Fibroblast of skin of abdomen (primary cell): ENCODE measurements around the gene GPR82. TPM values are rescaled to one million over a fixed set of nuclear protein-coding genes. Genes with fewer than 3 reads are reported as not detected.
"Not testable (repeated sequence)": the region's sequence is repeated elsewhere in the genome, so short reads cannot be mapped to it uniquely, and the experiment has no call there.

Experiments used
- DNase-seq: peaks from one replicate; pipeline ENCODE4 v3.0.0-alpha.2; 2013
- polyA plus RNA-seq, 2 experiments: library from polyadenylated mRNA; unstranded; fragments of 120-200 nt; gene quantifications; one replicate each; pipeline ENCODE4 v1.2.1, GENCODE V29; 2013; ENCODE audit not compliant: insufficient read length in 2 of 2

Gene GPR82, protein sequence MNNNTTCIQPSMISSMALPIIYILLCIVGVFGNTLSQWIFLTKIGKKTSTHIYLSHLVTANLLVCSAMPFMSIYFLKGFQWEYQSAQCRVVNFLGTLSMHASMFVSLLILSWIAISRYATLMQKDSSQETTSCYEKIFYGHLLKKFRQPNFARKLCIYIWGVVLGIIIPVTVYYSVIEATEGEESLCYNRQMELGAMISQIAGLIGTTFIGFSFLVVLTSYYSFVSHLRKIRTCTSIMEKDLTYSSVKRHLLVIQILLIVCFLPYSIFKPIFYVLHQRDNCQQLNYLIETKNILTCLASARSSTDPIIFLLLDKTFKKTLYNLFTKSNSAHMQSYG
- polyA plus RNA-seq (2013, experiment 1 of 2; ENCODE audit: insufficient read length): not detected
- polyA plus RNA-seq (2013, experiment 2 of 2; ENCODE audit: insufficient read length): not detected

DNA sequence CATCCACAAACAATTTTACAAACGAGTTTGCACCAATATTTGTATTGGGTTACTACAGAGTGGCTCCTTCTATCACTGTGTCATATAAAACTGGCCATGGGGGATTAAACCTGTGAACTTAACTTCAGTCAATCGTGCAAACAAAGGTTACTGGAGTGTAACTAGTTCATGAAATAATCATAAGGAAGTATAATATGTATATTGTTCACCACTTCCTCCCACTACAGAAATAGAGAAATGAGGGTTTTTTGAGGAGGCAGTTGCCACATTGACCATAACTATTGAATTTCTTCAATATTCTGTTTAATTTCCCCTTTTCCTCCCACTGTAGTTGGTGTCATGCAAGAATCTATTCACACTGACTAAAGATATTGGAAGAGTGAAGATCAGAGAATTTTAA, at the start of gene GPR82:
TSS of gene GPR82 (plus strand) at position 356 of the 400 bp plus-strand sequence. CDS start 2,846 bp downstream, outside the sequence.
- DNase-seq: no peak

- DNase-seq: not testable (repeated sequence)
These were observed 47.6 kb upstream of the GPR82 start for GRCh38 chrX:41676361-41676760.

GRCh38 chrX:41677183-41678060, 46.6 kb upstream of the GPR82 start:
- no peak for DNase-seq

DNA sequence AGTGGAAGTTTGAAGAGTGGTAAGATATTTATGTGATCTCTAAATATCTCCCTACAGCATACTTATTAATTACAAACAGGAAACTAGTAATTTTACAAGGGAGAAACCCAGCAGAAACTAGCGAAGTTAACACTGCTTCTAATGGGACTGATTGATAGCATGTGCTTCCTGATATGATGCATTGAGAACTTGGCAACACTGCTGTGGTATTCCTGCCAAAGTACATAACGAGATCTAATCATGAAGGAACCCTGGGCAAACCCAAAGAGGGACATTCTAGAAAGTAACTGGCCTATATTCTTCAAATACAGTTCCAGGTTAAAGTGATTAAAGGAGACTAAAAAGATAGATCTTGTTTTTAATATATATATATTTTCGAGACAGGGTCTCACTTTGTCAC, 39.8 kb upstream of the GPR82 start:
- no peak for DNase-seq

DNA sequence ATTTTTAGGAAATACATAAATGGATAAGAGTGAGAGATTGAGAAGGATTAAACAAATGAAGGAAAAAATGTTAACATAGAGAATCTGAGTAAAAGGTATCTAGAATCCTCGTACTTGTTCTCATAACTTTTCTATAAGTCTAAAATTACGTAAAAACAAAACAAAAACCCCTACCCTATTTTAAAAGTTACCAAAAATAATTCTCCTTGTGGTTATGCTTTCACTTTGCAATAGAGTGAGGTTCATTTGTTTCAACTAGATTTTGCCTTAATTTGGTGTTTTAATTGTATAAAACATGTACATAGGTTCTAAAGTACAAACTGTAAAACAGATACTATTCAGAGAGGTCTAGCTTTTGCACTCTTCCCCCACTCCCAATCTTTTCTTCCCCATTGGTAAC, 39.0 kb upstream of the GPR82 start:
- DNase-seq: no peak

DNA sequence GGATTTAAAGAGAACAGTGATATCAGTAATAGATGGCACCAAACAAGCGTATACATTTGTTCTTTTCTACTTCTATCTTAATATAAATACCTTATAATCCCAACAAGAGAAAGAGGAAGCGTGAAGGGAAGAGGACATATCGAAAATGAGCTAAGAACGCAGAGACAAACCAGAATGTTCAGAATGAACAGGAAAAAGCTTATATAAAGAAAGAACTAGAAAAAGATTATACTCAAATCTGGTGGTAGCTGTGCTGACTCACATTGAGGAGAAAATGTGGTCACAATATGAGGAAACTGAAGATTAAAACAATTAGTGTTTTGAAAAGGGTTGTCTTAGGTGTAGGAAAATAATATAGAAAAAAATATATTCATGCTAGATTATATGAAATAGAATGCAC, 37.2 kb upstream of the GPR82 start:
- no peak for DNase-seq

- no peak for DNase-seq
These were observed 35.8 kb upstream of the GPR82 start for GRCh38 chrX:41688156-41688555.

DNA sequence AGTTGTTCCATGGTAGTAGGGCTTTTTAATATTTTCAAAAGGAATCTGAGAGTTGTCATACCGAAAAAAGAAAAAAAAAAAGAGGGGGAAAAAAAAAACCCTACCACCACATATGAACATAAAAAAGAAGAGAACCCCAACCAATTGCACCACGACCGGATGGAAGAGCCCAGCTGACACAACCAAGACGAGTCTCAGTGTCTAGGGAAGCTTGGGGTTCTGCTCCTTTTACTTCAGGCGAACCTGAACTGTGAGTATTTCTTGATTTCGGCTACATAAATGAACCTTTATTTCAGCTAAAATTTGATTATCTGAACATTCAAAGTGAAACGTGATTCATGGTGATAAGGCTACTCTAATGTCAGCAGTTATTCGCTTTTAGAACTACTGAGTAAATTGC, 35.1 kb upstream of the GPR82 start, which contains the start of gene GPR34:
TSS of gene GPR34 (plus strand) at position 139 of the 400 bp plus-strand sequence. CDS start 6,661 bp downstream, outside the sequence.
- no peak for DNase-seq

DNA sequence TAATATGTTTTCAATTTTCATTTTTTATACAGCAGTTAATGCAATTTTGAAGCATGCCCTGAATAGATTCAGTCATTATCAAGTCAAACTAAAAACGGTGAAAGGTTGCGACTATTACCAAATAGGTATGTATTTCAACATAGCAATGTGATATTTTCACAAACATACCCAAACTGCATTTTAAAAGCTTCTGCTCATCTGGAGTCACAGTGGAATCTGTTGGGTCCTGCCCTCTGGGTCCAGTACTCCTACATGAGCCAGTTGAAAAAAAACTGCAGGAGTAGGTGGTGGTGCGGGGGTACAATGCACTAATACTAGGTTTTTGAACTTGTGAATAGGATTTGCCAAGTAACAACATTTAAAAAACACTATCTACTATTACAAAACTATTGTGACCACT, 34.3 kb upstream of the GPR82 start:
- DNase-seq: no peak

DNA sequence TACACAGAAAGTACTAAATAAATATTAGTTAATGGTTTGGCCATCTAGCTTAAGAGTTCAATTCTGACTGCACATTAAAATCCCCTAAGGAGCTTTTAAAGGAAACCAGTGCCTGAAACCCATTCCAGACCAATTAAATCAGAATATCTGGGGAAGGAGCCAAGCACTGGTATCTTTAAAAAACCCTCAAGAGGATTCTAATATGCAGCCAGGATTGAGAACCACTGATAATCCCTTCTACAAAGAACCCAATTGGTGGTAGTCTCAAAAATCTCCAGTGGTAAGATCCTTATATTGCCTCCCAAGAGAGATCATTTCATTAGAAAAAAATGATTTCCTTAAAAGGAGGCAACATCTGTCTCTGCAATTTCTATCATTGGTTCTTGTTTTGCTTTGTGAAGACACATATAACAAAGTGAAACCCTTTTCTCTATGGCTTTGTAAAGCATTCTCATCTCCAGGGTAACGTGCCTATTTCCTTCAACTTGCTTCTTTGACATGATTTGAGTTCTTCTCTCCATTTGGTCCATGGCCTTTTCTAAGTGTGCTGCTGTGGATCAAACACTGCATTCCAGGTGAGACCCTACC, 31.7 kb upstream of the GPR82 start:
- DNase-seq: peak; percentile 72

DNA sequence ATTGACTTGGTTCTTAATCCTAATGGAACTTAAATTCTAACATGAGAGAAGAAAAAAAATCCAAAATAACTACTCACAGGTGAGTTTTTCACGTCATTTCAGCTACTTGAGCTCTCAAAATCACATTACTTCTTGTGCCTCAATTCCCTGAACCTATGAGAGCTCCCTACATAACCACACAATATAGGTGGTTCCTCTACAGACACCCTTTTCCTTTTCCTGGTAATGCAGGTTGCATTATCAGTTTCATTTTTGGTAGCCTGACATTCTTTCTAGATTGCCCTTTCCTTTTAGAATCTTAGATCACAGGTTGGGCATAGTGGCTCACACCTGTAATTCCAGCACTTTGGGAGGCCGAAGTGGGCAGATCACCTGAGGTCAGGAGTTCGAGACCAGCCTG, 31.0 kb upstream of the GPR82 start:
- no peak for DNase-seq

DNA sequence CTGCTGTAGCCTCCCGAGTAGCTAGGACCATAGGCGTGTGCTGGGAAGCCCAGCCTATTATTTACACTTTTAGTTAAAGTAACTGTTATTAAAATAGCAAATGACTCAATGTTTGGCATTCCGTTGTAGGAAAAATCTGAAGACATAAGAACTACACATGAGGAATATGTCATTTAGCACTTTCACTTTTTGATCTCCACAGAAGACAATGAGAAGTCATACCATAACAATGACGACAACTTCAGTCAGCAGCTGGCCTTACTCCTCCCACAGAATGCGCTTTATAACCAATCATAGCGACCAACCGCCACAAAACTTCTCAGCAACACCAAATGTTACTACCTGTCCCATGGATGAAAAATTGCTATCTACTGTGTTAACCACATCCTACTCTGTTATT, 28.6 kb upstream of the GPR82 start:
- DNase-seq: peak; percentile 30

DNA sequence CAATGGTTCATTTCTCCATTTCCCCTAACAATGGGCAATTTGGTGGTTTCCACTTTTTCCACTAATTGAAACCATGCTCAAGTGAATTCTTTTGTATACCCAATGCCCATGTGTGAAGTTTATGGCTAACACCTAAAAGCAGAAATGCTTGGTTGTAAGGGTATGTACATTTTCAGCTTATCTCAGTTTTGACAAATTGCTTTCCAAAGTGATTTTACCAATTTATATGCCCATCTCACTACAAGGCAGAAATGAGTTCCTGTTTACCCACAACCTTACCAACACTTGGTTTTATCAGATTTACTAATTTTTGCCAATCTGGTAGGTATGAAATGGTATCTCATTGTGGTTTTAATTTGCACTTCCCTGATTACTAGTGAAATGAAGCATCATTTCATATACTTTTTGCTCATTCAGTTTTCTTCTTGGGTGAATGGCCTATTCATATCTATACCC, 20.4 kb upstream of the GPR82 start:
- DNase-seq: no peak

- no peak for DNase-seq
These were observed 18.9 kb upstream of the GPR82 start for GRCh38 chrX:41705042-41705441.

DNA sequence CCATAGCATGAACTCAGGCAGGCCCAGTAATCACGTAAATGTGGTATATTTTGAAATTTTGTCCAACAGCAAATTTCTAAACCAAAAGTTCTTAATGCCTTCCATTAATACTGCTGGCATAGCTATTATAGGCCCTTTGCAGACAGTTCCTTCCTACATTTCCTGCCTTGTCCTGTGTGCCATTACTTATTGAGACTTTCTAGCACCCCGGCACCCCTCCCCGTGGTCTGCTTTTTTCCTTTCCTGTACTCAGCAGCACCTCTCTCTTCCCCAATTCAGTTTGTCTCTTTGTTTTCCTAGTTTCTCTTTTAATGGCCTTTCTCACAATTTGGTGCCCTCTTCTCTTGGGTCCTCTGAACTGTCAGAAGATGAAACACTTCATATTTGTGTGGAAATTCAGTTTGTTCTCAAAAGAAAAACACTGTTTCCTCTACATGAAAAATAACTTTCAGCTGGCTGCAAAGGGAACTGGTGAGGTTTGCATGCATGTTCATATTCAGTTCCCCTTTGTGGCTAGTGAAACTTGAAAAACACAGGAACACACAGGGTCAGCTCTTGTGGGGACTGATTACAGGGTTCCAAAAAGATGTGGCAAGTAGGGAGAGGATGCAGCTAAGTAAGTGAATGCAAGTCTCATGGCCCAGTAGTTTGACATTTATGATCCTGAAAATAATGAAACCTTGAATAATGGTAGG, 18.2 kb upstream of the GPR82 start:
- DNase-seq: no peak

DNA sequence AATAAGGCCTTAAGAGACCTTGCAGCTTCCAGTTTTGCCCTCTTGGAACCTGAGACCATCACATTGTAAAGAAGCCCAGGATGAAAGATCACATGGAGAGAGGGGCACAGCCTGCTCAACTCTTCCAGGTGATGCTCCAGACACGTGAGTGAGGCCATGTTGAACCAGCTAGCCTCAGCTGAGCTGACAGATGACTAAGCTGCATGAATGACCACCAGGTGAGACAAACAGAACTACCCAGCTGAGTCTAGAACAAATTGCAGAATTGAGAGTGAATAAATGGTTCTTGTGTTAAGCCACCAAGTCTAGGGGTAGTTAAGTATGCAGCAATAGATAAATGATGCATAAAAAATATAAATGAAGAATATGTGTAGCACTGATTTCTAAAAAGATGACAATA, 16.8 kb upstream of the GPR82 start:
- DNase-seq: no peak

- DNase-seq: no peak
These were observed 15.5 kb upstream of the GPR82 start for GRCh38 chrX:41708486-41708885.

GRCh38 chrX:41711021-41711667, 12.8 kb upstream of the GPR82 start:
- DNase-seq: no peak

DNA sequence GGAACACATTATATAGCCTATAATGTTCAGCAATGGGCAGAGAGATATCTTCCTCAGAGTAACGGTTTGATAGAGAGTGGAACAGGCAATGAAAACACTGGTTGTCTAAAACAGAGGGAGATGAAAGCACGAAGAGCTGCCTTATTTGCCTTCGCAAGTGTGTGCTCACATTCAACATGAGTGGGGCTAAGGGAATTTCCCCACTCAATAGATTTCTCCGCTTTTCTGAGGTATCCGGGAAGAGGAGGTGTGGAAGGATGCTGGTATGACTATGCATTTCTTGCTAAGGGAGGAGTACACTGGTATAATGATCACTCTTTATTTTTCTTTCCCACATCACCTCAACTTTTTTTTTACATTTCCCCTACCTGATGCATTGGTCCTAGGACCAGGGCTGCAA, 7.8 kb upstream of the GPR82 start:
- DNase-seq: no peak

DNA sequence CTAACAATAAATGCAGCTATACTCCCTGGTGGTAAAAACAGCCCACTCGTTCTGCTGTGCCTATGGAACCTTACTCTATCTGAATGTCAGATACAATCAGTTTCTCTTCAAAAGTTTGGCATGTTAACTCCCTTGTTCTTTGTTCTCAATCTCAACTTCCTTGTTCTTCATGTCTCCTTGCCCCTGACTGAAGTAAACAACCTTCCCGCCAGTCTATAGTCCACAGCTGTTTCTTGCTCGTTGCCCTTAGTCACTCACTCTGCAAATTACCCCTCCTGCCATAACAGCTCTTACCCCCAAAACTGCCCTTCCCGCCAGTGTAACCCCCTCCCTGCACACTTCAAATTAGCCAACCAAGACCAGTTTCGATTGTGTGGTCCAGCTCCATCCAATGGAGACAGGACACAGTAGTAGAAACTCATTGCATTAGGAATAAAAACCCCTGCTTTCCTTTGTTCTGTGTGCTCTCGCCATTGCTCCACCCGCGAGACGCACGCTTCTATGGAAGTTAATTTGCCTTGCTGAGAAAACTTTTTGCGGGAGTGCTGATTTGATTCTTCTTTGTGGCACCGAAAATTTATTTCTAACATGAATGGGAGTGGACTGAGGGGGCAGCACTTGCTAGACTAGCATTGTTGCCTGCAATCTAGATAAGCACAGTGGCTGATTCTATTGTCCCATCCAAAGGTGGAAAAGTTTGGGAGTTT, 7.1 kb upstream of the GPR82 start:
- DNase-seq: no peak
